ENCODE results near the gene C1QTNF12.
"Not testable (repeated sequence)": the region's sequence is repeated elsewhere in the genome, so short reads cannot be mapped to it uniquely, and the experiment has no call there.

The C1QTNF12 gene

GRCh38 chr1:1255078-1255477 lies 8.6 kb upstream of the C1QTNF12 start:
- in situ Hi-C loops (cut with HindIII; ENCODE audit: low sequenced_read_pairs): no loop called here
- DNase-seq (ENCODE audit: low read depth): no peak
- no peak overlapping the region for H3K4me3 ChIP-seq (ENCODE audit: low read depth, low read length)
- TF ChIP-seq CTCF (IDR thresholded peaks at IDR 0.05; ENCODE audit: low read depth, low read length, missing control alignments): no peak

GRCh38 chr1:1254667-1254998 lies 8.1 kb upstream of the C1QTNF12 start:
- no peak for DNase-seq (ENCODE audit: low read depth)
- TF ChIP-seq CTCF (IDR thresholded peaks at IDR 0.05; ENCODE audit: low read depth, low read length, missing control alignments): no peak
- in situ Hi-C loops (cut with HindIII; ENCODE audit: low sequenced_read_pairs): no loop called here
- H3K4me3 ChIP-seq (ENCODE audit: low read depth, low read length): no peak overlapping the region

GRCh38 chr1:1253972-1254666 lies 7.6 kb upstream of the C1QTNF12 start:
- in situ Hi-C loops (cut with HindIII; ENCODE audit: low sequenced_read_pairs): no loop called here
- no peak overlapping the region for H3K4me3 ChIP-seq (ENCODE audit: low read depth, low read length)
- TF ChIP-seq CTCF (IDR thresholded peaks at IDR 0.05; ENCODE audit: low read depth, low read length, missing control alignments): no peak
- no peak for DNase-seq (ENCODE audit: low read depth)

- in situ Hi-C loops (cut with HindIII; ENCODE audit: low sequenced_read_pairs): no loop called here
- DNase-seq (ENCODE audit: low read depth): no peak
- H3K4me3 ChIP-seq (ENCODE audit: low read depth, low read length): no peak overlapping the region
- no peak for TF ChIP-seq CTCF (IDR thresholded peaks at IDR 0.05; ENCODE audit: low read depth, low read length, missing control alignments)
Measured at GRCh38 chr1:1253314-1253713, 6.8 kb upstream of the C1QTNF12 start.

- no peak overlapping the region for H3K4me3 ChIP-seq (ENCODE audit: low read depth, low read length)
- in situ Hi-C loops (cut with HindIII; ENCODE audit: low sequenced_read_pairs): no loop called here
- DNase-seq (ENCODE audit: low read depth): no peak
- no peak for TF ChIP-seq CTCF (IDR thresholded peaks at IDR 0.05; ENCODE audit: low read depth, low read length, missing control alignments)
Measured at GRCh38 chr1:1250786-1251284, 4.3 kb upstream of the C1QTNF12 start.

GRCh38 chr1:1248009-1248913 lies 1.7 kb upstream of the C1QTNF12 start:
- H3K4me3 ChIP-seq (ENCODE audit: low read depth, low read length); DNase-seq (ENCODE audit: low read depth); in situ Hi-C loops (cut with HindIII; ENCODE audit: low sequenced_read_pairs): not testable (repeated sequence)

Data from astrocyte of the cerebellum (primary cell).